HG03442 (cell line): ENCODE results near the gene DCDC2C.

Source experiments
- ATAC-seq: cut with Tn5 transposase; IDR thresholded peaks from one replicate; pipeline ENCODE4 v1.9.1; 2021; ENCODE audit warnings: mild to moderate bottlenecking, moderate library complexity; ENCODE audit not compliant: unreplicated experiment

Gene DCDC2C

DNA sequence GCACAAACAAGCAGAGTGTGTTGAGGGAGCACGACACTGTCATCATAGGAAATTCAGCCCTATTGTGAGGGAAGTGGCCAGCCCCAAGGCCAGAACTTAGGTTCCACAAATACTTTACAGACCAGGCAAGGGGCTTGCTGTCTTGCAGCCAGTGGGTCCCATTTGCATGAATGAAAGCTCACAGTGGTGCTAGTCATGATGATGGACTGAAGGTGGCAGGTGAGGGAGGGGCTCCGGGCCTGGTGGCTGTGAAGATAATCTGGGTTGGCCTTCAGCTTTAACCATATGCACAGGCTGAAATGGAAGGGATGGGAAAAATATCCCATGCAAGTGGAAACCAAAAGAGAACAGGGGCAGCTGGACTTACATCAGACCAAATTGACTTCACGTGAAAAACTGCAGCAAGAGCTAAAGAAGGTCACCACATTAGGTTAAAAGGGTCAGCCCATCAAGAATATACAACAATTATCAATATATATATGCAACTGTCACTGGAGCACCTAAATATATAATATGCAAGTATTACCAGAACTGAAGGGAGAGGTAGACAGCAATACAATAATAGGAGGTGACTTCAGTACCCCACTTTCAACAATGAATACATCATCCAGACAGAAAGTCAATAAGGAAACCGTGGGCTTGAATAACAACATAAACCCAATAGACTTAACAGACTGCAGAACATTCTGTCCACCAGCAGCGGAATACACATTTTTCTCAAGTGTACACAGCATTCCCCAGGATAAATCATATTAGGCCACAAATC, 39.6 kb downstream of the DCDC2C start:
- no peak for ATAC-seq

GRCh38 chr2:3743951-3744555, 40.7 kb downstream of the DCDC2C start:
- no peak for ATAC-seq

DNA sequence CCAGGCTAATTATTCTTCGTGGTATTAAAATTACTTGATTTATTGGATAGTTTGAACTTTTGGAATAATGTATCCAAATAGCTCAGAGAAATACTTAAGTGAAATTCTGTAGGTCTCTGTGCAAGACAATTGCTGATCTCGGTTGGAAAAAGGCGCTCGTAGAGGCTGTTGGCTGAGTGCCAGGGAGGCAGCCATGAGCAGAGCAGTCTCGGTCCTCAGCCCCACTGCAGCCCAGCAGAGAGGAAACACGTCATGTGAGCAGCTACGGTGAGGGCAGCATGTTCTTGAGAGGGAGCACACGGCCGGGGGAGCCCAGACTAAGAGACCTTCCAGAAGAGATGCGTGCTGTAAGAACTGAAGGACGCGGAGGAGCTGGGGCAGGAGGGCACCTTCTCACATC, 42.5 kb downstream of the DCDC2C start:
- ATAC-seq, result no peak

DNA sequence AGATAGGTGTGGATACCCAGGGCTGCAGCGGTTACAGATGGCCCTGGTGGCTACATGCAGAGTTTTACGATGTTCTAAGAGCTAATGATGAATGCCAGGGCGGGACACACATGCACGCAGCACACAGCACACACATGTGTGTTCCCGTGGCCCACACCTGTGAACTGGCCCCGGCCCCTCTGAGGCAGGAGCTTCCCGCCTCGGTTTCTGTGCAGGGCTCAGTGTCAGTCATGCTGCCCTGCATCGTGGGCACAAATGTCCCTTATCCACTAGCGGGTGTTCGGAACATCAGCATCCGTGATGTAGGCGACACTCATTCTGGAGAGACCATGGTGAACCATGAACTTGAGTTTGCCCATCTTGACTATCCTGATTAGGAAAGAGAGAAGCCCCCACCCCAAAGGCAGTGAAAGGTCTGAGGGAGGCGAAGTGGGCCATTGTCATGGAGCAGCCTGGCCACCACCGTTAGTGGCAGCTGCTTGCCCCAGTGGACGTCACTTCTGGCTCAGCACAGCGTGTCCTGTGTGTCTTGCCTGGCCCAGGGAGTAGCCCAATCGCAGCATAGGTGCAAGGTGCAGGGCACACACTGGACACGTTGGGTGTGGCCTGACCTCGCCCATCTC, 43.8 kb downstream of the DCDC2C start:
- ATAC-seq, result no peak

GRCh38 chr2:3747826-3748225, 44.5 kb downstream of the DCDC2C start:
- ATAC-seq, result no peak

DNA sequence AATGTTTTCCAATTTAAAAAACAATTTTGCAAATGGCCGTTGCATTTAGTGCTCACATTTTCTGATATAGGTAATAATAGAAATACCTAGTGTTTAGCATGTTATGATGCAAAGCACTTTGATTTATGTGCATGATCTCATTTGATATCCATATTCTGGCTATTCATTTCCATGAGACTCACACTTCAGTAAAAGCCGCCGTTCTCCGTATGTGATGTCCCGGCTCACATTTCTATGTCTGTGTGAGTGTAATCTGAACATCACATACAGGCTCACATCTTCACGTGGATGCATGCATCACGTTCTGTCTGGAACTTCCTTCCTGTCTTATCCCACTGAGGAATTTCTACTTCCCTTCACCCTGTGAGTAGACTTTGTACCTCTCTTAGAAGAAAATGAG, 45.8 kb downstream of the DCDC2C start:
- ATAC-seq, result no peak

- no peak for ATAC-seq
Measured at GRCh38 chr2:3751251-3751650, 47.9 kb downstream of the DCDC2C start.

DNA sequence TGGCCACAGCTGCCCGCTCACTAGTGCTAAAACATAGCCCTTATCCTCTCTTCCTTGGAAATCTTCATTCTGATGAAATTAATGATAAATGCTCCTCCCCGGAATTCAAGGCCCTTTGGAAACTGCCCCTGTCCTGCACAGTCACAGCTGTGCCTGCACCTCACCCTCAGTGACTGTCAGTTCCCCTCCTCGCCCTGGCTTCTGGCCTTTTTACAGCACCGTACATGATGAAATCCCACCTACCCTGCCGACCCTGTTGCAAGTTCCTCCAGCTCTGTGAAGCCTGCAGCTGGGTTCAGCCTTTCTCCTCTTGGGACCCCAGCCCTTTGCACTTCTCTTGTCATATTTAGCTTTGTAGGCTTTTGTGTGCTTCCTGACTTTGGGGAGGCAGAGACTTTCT, 48.4 kb downstream of the DCDC2C start:
- no peak for ATAC-seq

DNA sequence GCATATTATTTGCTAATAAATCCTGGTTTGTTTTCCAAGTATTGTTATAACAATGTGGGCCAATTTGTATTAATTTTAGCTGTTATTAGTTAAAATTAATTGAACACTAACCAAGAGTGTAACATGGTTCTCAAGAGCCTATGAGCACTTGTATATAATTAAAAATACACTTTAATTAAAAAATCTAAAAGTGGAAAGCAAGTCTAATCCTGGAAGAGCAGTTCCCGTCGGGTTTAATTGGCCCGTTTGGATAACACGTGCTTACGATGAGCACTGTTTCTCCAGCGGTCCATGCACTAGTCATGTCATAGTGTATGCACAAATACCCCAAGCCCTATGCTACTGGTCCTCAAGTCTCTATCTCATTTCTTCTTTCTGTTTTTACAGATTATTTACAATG, 49.0 kb downstream of the DCDC2C start:
- no peak for ATAC-seq

DNA sequence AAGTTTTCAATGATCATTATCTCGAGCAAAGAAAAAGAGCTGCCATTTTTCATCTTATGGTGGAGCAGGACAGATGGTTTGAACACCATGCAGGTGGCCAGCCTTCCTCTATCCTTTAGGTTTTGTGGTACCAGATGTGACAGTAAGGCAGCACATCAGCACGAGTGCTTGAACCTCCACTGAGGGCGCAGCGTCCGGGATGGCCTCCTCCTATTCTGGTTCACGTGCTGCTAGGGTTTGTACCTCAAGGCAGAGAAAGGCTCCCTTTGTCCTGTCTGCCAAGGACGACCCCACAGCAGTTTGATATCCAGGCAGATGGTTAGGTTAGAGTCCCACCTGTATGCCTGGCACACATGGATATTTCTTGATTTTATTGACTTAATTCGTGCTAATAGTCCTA, 50.2 kb downstream of the DCDC2C start:
- no peak for ATAC-seq

- ATAC-seq, result no peak
Measured at GRCh38 chr2:3754280-3754679, 50.9 kb downstream of the DCDC2C start.

- ATAC-seq, result no peak
Measured at GRCh38 chr2:3754795-3755194, 51.4 kb downstream of the DCDC2C start.

DNA sequence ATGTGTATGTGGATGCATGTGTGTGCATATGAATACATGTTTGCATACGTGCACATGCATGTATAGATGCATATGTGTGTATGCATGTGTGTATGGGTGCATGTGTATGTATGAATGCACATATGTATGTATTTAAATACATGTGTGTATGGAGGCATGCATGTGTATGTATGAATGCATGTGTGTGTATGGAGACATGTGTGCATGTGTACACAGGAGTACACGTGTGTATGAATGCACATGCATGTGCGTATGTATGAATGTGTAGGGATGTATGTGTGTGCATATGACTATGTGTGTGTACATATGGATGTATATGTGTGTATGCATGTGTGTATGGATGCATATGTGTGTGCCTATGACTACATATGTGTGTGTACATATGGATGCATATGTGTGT, 51.9 kb downstream of the DCDC2C start:
- no peak for ATAC-seq

DNA sequence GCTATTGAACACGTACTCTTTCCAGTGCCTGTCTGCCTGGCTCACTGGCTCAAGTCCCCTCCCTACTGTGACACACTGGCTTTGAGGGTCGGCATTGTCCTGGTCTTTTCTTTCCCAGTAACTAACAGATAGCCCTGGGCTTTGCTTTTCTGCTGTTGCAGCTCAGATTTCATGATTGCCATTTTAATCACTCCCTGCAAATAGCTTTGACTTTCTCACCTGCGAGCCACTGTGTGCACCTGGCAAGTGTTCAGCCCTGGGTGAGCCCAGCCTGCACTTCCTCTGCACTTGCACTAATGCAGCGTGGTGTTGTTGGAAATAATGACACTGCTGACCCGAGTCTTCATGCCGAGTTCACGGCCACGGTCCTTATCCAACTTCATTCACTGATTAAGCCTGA, 52.9 kb downstream of the DCDC2C start:
- no peak for ATAC-seq

- no peak for ATAC-seq
Measured at GRCh38 chr2:3758906-3759305, 55.5 kb downstream of the DCDC2C start.

DNA sequence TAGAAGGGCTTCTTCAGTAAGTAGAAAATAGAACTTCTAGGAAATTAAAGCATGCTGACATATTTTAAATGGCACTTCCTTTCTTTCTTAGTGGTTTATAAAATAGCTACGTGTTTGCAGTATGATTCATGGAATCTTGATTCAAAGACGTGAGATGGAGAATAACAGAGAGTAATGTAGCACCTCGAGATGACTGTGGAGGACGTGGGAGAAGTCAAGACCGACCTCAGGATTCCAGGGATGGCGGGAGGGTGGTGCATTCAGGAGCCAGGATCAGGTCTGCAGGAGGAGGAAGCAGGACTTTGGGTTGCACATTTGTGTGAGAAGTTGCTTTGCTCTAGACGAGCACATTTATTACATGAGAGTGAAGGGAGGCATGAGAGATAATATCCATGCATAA, 56.0 kb downstream of the DCDC2C start:
- ATAC-seq, result no peak

- ATAC-seq, result no peak
Measured at GRCh38 chr2:3759761-3760160, 56.4 kb downstream of the DCDC2C start.

DNA sequence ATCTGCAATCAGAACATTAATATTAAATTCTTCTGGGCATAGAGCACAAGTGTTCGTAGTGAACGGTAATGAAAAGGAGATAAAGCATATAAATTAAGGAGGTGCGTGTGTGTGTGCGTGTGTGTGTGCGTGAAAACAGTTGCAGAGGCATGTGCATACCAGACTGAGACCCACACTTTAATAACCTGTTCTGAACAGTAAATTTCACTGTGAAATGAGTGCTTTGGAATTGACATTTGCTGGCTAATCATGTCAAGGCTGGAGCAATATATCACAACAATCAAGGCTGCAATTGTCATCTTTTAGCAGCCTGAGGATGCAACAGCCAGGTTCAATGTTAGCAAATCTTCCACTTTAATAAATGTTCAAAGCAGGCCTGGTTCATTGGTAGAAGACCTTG, 57.9 kb downstream of the DCDC2C start:
- no peak for ATAC-seq

- ATAC-seq, result no peak
Measured at GRCh38 chr2:3762771-3763447, 59.5 kb downstream of the DCDC2C start.

DNA sequence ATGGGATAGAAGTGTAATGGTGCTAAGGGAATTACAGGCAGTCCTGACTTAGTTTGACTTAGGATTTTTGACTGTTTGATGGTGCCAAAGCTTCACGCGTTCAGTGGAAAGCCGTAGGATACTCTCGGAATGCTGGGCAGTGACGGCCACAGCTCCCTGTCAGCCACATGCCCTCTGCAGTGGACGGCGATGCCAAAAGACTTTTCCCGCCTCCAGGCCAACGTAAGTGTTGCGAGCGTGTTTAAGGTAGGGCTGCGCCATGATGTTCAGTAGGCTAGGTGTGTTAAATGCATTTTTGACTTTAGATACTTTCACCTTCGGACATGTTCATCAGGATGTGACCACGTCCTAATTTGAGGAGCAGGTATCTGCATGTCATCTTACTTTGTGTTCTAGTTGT, 63.4 kb downstream of the DCDC2C start:
- ATAC-seq, result no peak

GRCh38 chr2:3768960-3769765, 65.8 kb downstream of the DCDC2C start:
- no peak for ATAC-seq
